Measurements from ENCODE around the gene PCBD2. TPM values are rescaled to one million over a fixed set of nuclear protein-coding genes. Genes with fewer than 3 reads are reported as not detected.

Gene PCBD2
- total RNA-seq, 1 donor from 2014 or later = 11.5 TPM

DNA sequence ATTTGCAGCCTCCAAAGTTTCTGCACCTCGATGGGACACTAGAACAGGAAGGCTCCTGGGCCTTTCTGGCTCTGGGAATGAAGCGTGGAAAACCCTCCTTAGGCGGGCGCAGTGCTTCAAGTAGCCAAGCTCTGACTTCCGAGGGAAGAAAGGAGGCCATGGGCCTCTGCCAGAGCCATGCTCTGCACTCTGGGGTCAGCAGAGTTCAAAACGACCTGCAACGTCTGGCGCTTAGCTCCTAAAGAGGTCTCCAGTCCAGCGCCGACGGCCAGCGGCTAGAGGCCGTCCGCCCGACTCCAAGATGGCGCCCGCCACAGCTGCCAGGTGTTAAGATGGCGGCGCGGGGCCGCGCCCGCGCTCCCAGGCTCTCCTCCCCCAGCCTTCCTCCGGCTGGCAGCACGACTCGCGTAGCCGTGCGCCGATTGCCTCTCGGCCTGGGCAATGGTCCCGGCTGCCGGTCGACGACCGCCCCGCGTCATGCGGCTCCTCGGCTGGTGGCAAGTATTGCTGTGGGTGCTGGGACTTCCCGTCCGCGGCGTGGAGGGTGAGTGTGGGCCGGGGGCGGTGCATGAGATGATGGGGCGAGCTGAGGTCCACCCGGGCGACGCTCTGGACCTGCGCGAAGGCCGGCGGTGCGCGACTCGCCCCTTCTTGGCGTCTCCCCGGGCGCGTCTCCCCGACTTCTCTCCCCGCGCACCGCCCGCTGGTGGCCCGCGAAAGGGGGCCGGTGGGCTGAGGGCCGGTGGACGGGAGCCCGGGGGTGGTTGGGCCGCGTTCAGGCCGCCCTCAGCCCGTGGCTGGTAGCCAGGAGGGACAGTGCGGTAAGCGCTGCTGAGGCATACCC, 30.7 kb upstream of the PCBD2 start, which contains the start of gene TXNDC15:
Gene TXNDC15, plus strand, starts transcription at position 385 of the 844 bp plus-strand sequence. Its CDS starts 57 bp downstream, at position 442.
- peak within 1 kb of the TSS; percentile 94 for H3K27ac Mint-ChIP-seq
- H3K27me3 Mint-ChIP-seq = no peaks in the 10 kb centered on the region
- intact Hi-C loops (cut with micrococcal nuclease) = loop anchor here (1.0 kb wide), 5 partner anchors 29 to 648 kb away; partner anchors contain the start of genes C5orf24, CAMLG, DDX46 and PPP2CA
- ATAC-seq (ENCODE audit: low read depth) = peak; percentile 93
- ChIA-PET POLR2A (interaction anchor here (1.0 to 3.3 kb wide), 10 partner anchors 9 to 774 kb away, joined by 3 to 66 read pairs (median 10); partner anchors contain the start of genes C5orf24, CAMLG and PCBD2), CTCF (interaction anchor here (0.9 to 2.0 kb wide), 2 partner anchors 11 to 30 kb away, joined by 4 to 12 read pairs; partner anchors contain the start of gene PCBD2)
- H3K4me3 Mint-ChIP-seq = peak within 1 kb of the TSS; percentile 95
- DNase-seq = peak; percentile 78
- peaks cover 34% of the 10 kb centered on the region for H3K4me1 Mint-ChIP-seq
- no peaks in the 10 kb centered on the region for H3K9me3 Mint-ChIP-seq
- no peak for TF ChIP-seq CTCF (IDR thresholded peaks at IDR 0.05)
- H3K36me3 Mint-ChIP-seq (ENCODE audit: low read depth) = peaks cover 18% of the 10 kb centered on the region

DNA sequence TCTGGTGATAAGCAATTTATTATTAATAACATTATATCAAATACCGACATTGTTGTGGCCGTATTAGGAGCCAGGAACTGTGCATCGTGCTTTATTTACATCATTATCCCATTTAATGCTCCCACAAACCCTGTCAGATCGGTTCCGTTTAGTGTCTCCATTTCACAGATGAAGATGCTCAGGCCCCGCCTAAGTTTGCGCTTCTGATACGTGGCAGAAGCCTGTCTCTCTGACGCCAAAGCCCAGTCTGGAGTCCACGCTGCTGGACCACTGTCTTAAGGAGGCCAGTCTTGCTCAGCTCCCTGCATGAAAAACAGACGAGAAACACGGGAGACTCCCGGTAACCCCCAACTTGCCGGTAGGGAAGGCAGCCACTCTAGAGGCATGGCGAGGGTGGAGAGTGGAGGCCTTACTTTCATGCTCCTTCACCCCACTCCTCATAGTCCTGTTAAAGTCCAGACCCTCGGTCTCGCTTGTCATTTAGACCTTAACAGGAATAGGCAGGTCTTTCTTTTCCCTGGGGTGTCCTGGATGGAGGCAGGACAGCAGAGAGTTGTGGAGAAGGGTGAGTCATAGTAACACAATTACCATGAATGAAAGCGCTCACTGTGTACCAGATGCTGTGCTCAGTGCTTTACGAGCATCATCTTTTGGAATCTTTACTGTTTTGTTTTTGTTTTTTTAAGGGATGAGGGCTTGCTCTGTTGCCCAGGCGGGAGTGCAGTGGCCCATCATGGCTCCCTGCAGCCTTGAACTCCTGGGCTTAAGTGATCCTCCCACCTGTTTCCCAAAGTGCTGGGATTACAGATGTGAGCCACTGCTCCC, 29.9 kb upstream of the PCBD2 start:
- CTCF ChIA-PET = no interaction called here
- no peak for TF ChIP-seq CTCF (IDR thresholded peaks at IDR 0.05)
- Mint-ChIP-seq H3K27ac (peak overlapping the region; percentile 94), H3K9me3 (no peaks in the 10 kb centered on the region), H3K4me3 (peak overlapping the region; percentile 95), H3K36me3 (ENCODE audit: low read depth) (peaks cover 21% of the 10 kb centered on the region), H3K27me3 (no peaks in the 10 kb centered on the region), H3K4me1 (peaks cover 39% of the 10 kb centered on the region)
- ATAC-seq (ENCODE audit: low read depth) (peak; percentile 23), DNase-seq (peak; percentile 21)
- intact Hi-C loops (cut with micrococcal nuclease) = loop anchor here (1.0 kb wide), 5 partner anchors 29 to 649 kb away; partner anchors contain the start of genes C5orf24, CAMLG, DDX46 and PPP2CA
- POLR2A ChIA-PET = interaction anchor here (1.5 to 3.3 kb wide), 6 partner anchors 26 to 775 kb away, joined by 4 to 66 read pairs (median 18); partner anchors contain the start of genes C5orf24, CAMLG and PCBD2

DNA sequence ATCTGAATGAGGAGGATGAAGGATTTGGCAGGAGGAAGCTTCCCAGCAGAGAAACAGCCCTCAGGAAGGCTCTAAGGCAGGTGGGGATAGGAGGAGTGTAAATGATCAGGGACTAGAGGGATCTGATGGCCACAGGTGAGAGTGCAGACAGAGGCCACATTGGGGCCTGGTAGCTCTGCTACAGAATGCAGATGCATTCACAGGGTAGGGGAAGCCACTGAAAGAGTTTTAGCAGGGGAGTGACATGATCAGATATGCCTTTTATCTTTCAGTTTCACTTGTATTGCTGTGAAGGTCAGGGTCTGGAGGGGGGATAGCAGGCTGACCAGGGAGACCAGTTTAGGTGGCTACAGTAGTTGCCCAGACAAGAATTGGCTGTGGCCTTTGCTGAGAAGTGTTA, 27.8 kb upstream of the PCBD2 start:
- H3K4me3 Mint-ChIP-seq = peak overlapping the region; percentile 13
- TF ChIP-seq CTCF (IDR thresholded peaks at IDR 0.05) = no peak
- ATAC-seq (ENCODE audit: low read depth) = no peak
- ChIA-PET POLR2A (interaction anchor here (1.5 kb wide), 1 partner anchor 25 kb away, joined by 4 read pairs; no protein-coding TSS in a partner anchor), CTCF (interaction anchor here (0.9 to 1.2 kb wide), 2 partner anchors 27 to 290 kb away, joined by 3 read pairs; partner anchors contain the start of gene PCBD2)
- intact Hi-C loops (cut with micrococcal nuclease) = no loop called here
- no peaks in the 10 kb centered on the region for H3K27me3 Mint-ChIP-seq
- peaks cover 43% of the 10 kb centered on the region for H3K4me1 Mint-ChIP-seq
- no peaks in the 10 kb centered on the region for H3K9me3 Mint-ChIP-seq
- peaks cover 26% of the 10 kb centered on the region for H3K36me3 Mint-ChIP-seq (ENCODE audit: low read depth)
- no peak for DNase-seq
- peak overlapping the region; percentile 58 for H3K27ac Mint-ChIP-seq

DNA sequence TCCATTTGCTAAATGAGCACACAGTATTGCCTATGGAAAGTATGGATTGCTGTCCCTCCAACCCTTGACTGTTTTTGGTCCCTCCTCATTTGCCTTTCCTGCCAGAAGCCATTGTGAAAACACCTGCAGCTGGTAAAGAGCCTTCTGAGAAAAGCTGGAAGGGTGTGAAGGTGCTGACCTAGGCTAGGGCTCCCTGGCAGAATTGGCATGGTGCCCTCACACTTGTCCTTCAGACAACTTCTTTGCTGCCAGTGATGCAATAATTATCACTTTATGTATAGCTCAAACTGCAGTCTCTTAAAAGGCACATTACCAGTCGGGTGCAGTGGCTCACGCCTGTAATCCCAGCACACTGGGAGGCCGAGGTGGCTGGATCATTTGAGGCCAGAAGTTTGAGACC, 26.5 kb upstream of the PCBD2 start:
- Mint-ChIP-seq H3K9me3 (no peaks in the 10 kb centered on the region), H3K4me3 (no peak overlapping the region), H3K27ac (no peak overlapping the region), H3K36me3 (ENCODE audit: low read depth) (peaks cover 26% of the 10 kb centered on the region), H3K4me1 (peaks cover 43% of the 10 kb centered on the region), H3K27me3 (no peaks in the 10 kb centered on the region)
- intact Hi-C loops (cut with micrococcal nuclease) = no loop called here
- TF ChIP-seq CTCF (IDR thresholded peaks at IDR 0.05) = no peak
- DNase-seq (no peak), ATAC-seq (ENCODE audit: low read depth) (no peak)
- CTCF ChIA-PET = no interaction called here
- POLR2A ChIA-PET = interaction anchor here (0.6 kb wide), 1 partner anchor 141 kb away, joined by 3 read pairs; no protein-coding TSS in a partner anchor

All from activated B cell treated with CpG ODN at 0.5 μM for 24 hours (primary cell).